RWPE2 (cell line): ENCODE data around the gene NLRP12.

Experiments used
- ATAC-seq: fragments of 200-7000 bp; cut with Tn5 transposase; 3 replicates; pipeline ENCODE4 v1.9.1; 2021; ENCODE audit warnings: low read depth
- DNase-seq: peaks from one replicate; pipeline ENCODE4 v3.0.0-alpha.2; 2020; ENCODE audit warnings: low spot score
- H3K27ac ChIP-seq: fragments of 450-650 bp; 2 replicates; pipeline ENCODE4 v1.5.1; 2017; ENCODE audit warnings: mild to moderate bottlenecking; ENCODE audit not compliant: poor library complexity, severe bottlenecking
- H3K27me3 ChIP-seq: fragments of 250-450 bp; sonication (Bioruptor Pico); 2 replicates; pipeline ENCODE4 v1.5.1; 2021; ENCODE audit warnings: mild to moderate bottlenecking, moderate library complexity; ENCODE audit not compliant: insufficient read depth, poor library complexity, severe bottlenecking
- H3K36me3 ChIP-seq: fragments of 250-450 bp; sonication (Bioruptor Pico); 2 replicates; pipeline ENCODE4 v1.5.1; 2020; ENCODE audit warnings: low read depth, mild to moderate bottlenecking, moderate library complexity
- H3K4me1 ChIP-seq: fragments of 250-450 bp; sonication (Bioruptor Pico); 2 replicates; pipeline ENCODE4 v1.5.1; 2021; ENCODE audit warnings: mild to moderate bottlenecking, moderate library complexity; ENCODE audit not compliant: insufficient read depth, poor library complexity, severe bottlenecking
- H3K4me3 ChIP-seq: fragments of 250-450 bp; sonication (Bioruptor Pico); 2 replicates; pipeline ENCODE4 v1.5.1; 2021; ENCODE audit warnings: mild to moderate bottlenecking, moderate library complexity; ENCODE audit not compliant: severe bottlenecking
- H3K9me3 ChIP-seq: fragments of 250-450 bp; sonication (Bioruptor Pico); 2 replicates; pipeline ENCODE4 v1.5.1; 2021; ENCODE audit warnings: mild to moderate bottlenecking, moderate library complexity; ENCODE audit not compliant: severe bottlenecking
- TF ChIP-seq, protein P1 (sequence below): fragments of 450-650 bp; IDR thresholded peaks from one replicate; pipeline ENCODE4 v1.5.1; 2017; ENCODE audit warnings: mild to moderate bottlenecking, moderate library complexity; ENCODE audit not compliant: poor library complexity, severe bottlenecking

Gene NLRP12

DNA sequence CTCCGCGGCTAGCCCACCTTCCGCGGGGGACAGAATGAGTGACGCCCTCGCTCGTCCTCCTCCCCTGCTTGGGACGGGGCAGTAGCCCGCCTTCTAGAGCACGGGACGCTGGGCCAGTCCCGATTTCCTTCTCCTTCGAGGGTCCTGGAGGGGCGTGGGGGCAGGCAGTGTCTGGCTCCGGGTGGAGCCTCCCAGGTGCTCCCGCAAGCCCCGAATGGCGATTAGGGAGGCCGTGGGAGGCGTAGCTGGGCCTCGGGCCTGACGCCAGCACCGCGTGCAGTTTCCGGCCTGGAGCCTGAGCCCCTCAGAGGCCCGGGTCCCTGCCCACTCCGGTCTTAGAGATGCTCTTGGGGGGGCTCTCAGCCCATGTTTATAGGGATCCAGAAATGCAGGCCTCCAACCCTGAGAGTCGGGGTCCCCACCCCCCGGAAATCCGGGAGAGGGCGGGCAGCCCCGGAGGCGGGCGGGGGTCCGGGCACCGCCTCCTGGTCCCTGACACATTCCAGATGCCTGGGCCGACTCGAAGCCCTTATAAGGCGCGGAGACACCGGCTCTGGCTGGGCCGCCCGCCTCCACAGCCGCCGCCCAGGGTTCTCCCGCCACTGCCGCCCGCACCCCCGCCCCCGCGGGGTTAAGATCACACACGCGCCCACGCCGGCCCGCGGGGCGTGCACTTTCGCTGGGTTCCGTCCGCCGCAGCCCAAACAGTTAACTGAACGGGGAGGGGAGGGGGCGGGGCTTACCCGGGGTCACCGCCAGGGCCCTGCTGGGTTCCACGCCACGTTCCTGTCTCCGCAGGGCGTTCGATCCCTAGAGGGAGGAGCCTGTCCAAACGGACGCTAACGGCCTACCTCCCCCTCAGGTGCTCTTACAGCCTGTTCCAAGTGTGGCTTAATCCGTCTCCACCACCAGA lies 45.0 kb upstream of the NLRP12 start:
- Histone ChIP-seq H3K36me3 (peaks cover 30% of the 10 kb centered on the region), H3K4me3 (peak overlapping the region; percentile 69), H3K9me3 (no peaks in the 10 kb centered on the region), H3K27me3 (no peaks in the 10 kb centered on the region), H3K4me1 (peaks cover 10% of the 10 kb centered on the region), H3K27ac (peak overlapping the region; percentile 86)
- ATAC-seq (peak; percentile 64), DNase-seq (peak; percentile 86)
- TF ChIP-seq, protein P1, sequence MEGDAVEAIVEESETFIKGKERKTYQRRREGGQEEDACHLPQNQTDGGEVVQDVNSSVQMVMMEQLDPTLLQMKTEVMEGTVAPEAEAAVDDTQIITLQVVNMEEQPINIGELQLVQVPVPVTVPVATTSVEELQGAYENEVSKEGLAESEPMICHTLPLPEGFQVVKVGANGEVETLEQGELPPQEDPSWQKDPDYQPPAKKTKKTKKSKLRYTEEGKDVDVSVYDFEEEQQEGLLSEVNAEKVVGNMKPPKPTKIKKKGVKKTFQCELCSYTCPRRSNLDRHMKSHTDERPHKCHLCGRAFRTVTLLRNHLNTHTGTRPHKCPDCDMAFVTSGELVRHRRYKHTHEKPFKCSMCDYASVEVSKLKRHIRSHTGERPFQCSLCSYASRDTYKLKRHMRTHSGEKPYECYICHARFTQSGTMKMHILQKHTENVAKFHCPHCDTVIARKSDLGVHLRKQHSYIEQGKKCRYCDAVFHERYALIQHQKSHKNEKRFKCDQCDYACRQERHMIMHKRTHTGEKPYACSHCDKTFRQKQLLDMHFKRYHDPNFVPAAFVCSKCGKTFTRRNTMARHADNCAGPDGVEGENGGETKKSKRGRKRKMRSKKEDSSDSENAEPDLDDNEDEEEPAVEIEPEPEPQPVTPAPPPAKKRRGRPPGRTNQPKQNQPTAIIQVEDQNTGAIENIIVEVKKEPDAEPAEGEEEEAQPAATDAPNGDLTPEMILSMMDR: no peak

DNA sequence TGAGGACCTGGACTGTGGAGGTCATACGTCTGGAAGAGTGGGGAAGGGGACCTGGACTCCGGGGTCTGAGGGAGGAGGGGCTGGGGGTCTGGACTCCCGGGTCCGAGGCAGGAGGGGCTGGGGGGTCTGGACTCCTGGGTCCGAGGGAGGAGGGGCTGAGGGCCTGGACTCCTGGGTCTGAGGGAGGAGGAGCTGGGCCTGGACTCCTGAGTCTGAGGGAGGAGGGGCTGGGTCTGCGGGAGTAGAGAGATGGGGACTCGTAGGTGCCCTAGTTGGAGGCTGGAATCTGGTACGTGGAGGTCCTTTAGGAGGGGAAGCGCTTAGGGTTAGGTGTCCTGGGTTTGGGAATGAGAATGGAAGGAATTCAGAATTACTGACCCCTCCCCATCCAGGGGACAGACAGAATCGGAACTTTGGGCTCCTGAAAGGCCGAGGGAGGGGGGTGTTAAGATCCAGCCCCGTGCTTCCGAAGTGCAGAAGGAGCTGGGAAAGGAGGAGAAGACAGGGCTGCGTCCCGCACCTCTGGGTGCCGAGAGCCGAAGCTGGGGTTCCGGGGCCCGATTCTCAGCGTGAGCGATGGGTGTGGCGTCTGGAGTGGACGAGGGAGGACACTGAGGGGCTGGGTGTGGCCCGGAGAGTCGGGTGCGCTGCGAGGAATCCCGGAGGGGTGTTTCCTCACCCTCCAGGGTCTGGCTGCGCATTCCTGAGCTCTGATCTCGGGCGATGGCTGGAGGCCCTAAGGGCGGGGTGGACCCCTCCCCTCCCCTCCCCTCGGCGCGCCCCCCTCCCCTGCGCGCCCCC lies 44.2 kb upstream of the NLRP12 start:
- peak overlapping the region; percentile 86 for H3K27ac ChIP-seq
- H3K4me3 ChIP-seq: peak overlapping the region; percentile 69
- no peaks in the 10 kb centered on the region for H3K27me3 ChIP-seq
- peak; percentile 80 for DNase-seq
- ATAC-seq: peak; percentile 24
- peaks cover 10% of the 10 kb centered on the region for H3K4me1 ChIP-seq
- no peaks in the 10 kb centered on the region for H3K9me3 ChIP-seq
- TF ChIP-seq, protein P1: no peak
- peaks cover 21% of the 10 kb centered on the region for H3K36me3 ChIP-seq

GRCh38 chr19:53867225-53868090 lies 43.3 kb upstream of the NLRP12 start, which contains the start of gene MYADM:
Gene MYADM, plus strand, starts transcription at chr19:53867883. Its CDS starts 5,647 bp downstream, at chr19:53873530.
- peak within 1 kb of the TSS; percentile 69 for H3K4me3 ChIP-seq
- DNase-seq: peak; percentile 97
- H3K36me3 ChIP-seq: peaks cover 18% of the 10 kb centered on the region
- peaks cover 10% of the 10 kb centered on the region for H3K4me1 ChIP-seq
- H3K27ac ChIP-seq: peak within 1 kb of the TSS; percentile 86
- peak; percentile 67 for ATAC-seq
- no peaks in the 10 kb centered on the region for H3K9me3 ChIP-seq
- TF ChIP-seq, protein P1: no peak
- no peaks in the 10 kb centered on the region for H3K27me3 ChIP-seq

GRCh38 chr19:53866865-53867224 lies 42.7 kb upstream of the NLRP12 start:
- ATAC-seq (no peak), DNase-seq (no peak)
- peak overlapping the region; percentile 69 for H3K4me3 ChIP-seq
- peaks cover 10% of the 10 kb centered on the region for H3K4me1 ChIP-seq
- TF ChIP-seq, protein P1: no peak
- H3K27me3 ChIP-seq: no peaks in the 10 kb centered on the region
- no peaks in the 10 kb centered on the region for H3K9me3 ChIP-seq
- peaks cover 14% of the 10 kb centered on the region for H3K36me3 ChIP-seq
- H3K27ac ChIP-seq: peak overlapping the region; percentile 86
